HepG2 (cell line): ENCODE results near the gene ZNF74. TPM values are rescaled to one million over a fixed set of nuclear protein-coding genes. Genes with fewer than 3 reads are reported as not detected.

Source experiments
- ATAC-seq: fragments of 200-7000 bp; cut with Tn5 transposase; 3 replicates; pipeline ENCODE4 v1.9.1; 2020; ENCODE audit warnings: mild to moderate bottlenecking, moderate library complexity
- BruUV-seq: library from RNA; stranded (reverse); fragments of 400-500 nt; replicated peaks from 2 replicates; lab custom pipeline; 2021; lab: Mats Ljungman, UMichigan
- CTCF ChIA-PET: fragments of 300-600 bp; formaldehyde crosslinking; extraction: SDS; loops from one replicate; lab custom pipeline; 2021; ENCODE audit warnings: low total read pairs, inconsistent platforms, low intra/inter-chr PET ratio; lab: Yijun Ruan, JAX
- POLR2A ChIA-PET: fragments of 350-600 bp; sonication (Branson Sonifier 250); formaldehyde crosslinking; loops from one replicate; lab custom pipeline; 2020; ENCODE audit warnings: antibody characterized with exemption, inconsistent platforms; lab: Yijun Ruan, JAX
- DNase-seq: peaks from one replicate; pipeline ENCODE4 v3.0.0-alpha.2; 2015; ENCODE audit warnings: low spot score
- FAIRE-seq: peaks from 3 replicates; lab custom pipeline; 2011; peaks lifted over from hg19 to GRCh38; lab: Jason Lieb, UNC
- H2AFZ ChIP-seq: one replicate; pipeline ENCODE4 v1.6.1; 2011; ENCODE audit warnings: low read length, inconsistent platforms
- H3K27ac ChIP-seq: fragments of 300-600 bp; 3 replicates; pipeline ENCODE4 v1.8.0; 2011; ENCODE audit warnings: mixed run types, mild to moderate bottlenecking, mixed read lengths, low read length, inconsistent platforms; ENCODE audit not compliant: insufficient read depth; ENCODE audit errors: extremely low read length
- H3K27me3 ChIP-seq, 2 experiments: fragments of 200-600 bp in 1 of 2; 2 replicates in 1 of 2; 3 replicates in 1 of 2; pipeline versions ENCODE4 v1.6.0 to v1.8.0; 2011; ENCODE audit warnings: low read length in 2 of 2, mild to moderate bottlenecking in 2 of 2, moderate library complexity in 2 of 2, inconsistent platforms in 1 of 2; ENCODE audit not compliant: insufficient read depth in 2 of 2, control insufficient read depth in 1 of 2
- H3K36me3 ChIP-seq, 2 experiments: fragments of 200-600 bp in 1 of 2; replicated peaks in 1 of 2; 2 replicates in 1 of 2; 3 replicates in 1 of 2; pipeline versions ENCODE4 v1.5.1 to v1.8.0; 2011; ENCODE audit warnings: low read length in 2 of 2, inconsistent platforms in 1 of 2; ENCODE audit not compliant: insufficient read depth in 2 of 2, control insufficient read depth in 1 of 2
- H3K4me1 ChIP-seq: 2 replicates; pipeline ENCODE4 v1.5.1; 2012; ENCODE audit warnings: low read length, inconsistent platforms; ENCODE audit not compliant: insufficient read depth
- H3K4me2 ChIP-seq: 2 replicates; pipeline ENCODE4 v1.6.0; 2011; ENCODE audit warnings: low read depth, low read length, inconsistent platforms
- H3K4me3 ChIP-seq, 3 experiments: fragments of 200-600 bp in 1 of 3; sonication (generic), shearing (Covaris generic) in 1 of 3; replicated peaks in 1 of 3; 2 replicates each; pipeline ENCODE4 v1.5.1; 2011 to 2016; ENCODE audit warnings: low read length in 3 of 3, inconsistent platforms in 2 of 3, low read depth in 2 of 3, mild to moderate bottlenecking in 2 of 3, control low read depth in 1 of 3, mixed read lengths in 1 of 3; ENCODE audit not compliant: insufficient read depth in 1 of 3
- H3K79me2 ChIP-seq: one replicate; pipeline ENCODE4 v1.6.1; 2011; ENCODE audit warnings: low read length, inconsistent platforms; ENCODE audit not compliant: insufficient read depth
- H3K9ac ChIP-seq: 2 replicates; pipeline ENCODE4 v1.6.0; 2011; ENCODE audit warnings: mild to moderate bottlenecking, low read depth, low read length, inconsistent platforms; ENCODE audit not compliant: insufficient read depth
- H3K9me3 ChIP-seq: 2 replicates; pipeline ENCODE4 v1.5.1; 2012; ENCODE audit warnings: mild to moderate bottlenecking, low read length
- H4K20me1 ChIP-seq: 2 replicates; pipeline ENCODE4 v1.6.0; 2011; ENCODE audit warnings: inconsistent platforms, mild to moderate bottlenecking, low read length, moderate library complexity; ENCODE audit not compliant: insufficient read depth
- AGO2 ChIP-seq: fragments of 200-400 bp; formaldehyde crosslinking; optimal IDR thresholded peaks from 2 replicates; pipeline ENCODE3; 2017; ENCODE audit warnings: mild to moderate bottlenecking, low read depth, low read length, moderate library complexity
- PAF1 ChIP-seq: IDR thresholded peaks from 2 replicates; pipeline ENCODE4 v1.6.1; 2016; ENCODE audit warnings: missing genetic modification reagents, missing compliant biosample characterization
- RBFOX2 ChIP-seq: fragments of 200-400 bp; formaldehyde crosslinking; IDR thresholded peaks from 2 replicates; pipeline ENCODE4 v1.6.1; 2017; ENCODE audit warnings: low read depth, mild to moderate bottlenecking, low read length
- SETDB1 ChIP-seq: sonication (generic); formaldehyde crosslinking; IDR thresholded peaks from 2 replicates; pipeline ENCODE4 v1.5.1; 2020; ENCODE audit warnings: missing genetic modification reagents, mild to moderate bottlenecking, borderline replicate concordance
- WGBS: methylation state at CpG from one replicate; pipeline ENCODE4 v1.1.6; 2017; ENCODE audit warnings: low lambda C conversion rate; 5-methylcytosine and 5-hydroxymethylcytosine counted together
- in situ Hi-C: cut with HindIII; loops from 2 replicates; pipeline ENCODE4 v1.10.0; 2017; ENCODE audit warnings: low pct_unique_long_range_greater_than_20kb; ENCODE audit not compliant: extremely low pct_ligation_motif_present
- intact Hi-C: fragments of 100-400 bp; cut with micrococcal nuclease; formaldehyde crosslinking; loops from one replicate; pipeline ENCODE4 v1.10.0; 2022; ENCODE audit not compliant: unreplicated experiment
- polyA plus RNA-seq, 8 experiments: library from polyadenylated mRNA; depleted of rRNA in 3 of 8; stranded (reverse) in 7 of 8; unstranded in 1 of 8; fragments of >200 nt; fragmentation: Illumina TruSeq in 4 of 8; extraction: Trizol in 4 of 8; gene quantifications; 2 replicates each; pipeline versions ENCODE4 v1.2.1 to v1.2.3, GENCODE V29; 2011 to 2016; ENCODE audit warnings: low read depth in 4 of 8, missing spikeins in 1 of 8, mixed read lengths in 1 of 8; ENCODE audit not compliant: insufficient read depth in 1 of 8
- total RNA-seq, 5 experiments: library from RNA; depleted of rRNA; stranded (reverse); fragments of >200 nt; fragmentation: Illumina TruSeq; extraction: Trizol; gene quantifications; 2 replicates each; pipeline ENCODE4 v1.2.3, GENCODE V29; 2016; ENCODE audit warnings: low read depth in 1 of 5

The ZNF74 gene
- total and polyA plus RNA-seq, 2 of the 13 experiments (the other 11 are each of a cell fraction or from before 2014, with no cell fraction given), result 6.3 to 9.1 TPM

DNA sequence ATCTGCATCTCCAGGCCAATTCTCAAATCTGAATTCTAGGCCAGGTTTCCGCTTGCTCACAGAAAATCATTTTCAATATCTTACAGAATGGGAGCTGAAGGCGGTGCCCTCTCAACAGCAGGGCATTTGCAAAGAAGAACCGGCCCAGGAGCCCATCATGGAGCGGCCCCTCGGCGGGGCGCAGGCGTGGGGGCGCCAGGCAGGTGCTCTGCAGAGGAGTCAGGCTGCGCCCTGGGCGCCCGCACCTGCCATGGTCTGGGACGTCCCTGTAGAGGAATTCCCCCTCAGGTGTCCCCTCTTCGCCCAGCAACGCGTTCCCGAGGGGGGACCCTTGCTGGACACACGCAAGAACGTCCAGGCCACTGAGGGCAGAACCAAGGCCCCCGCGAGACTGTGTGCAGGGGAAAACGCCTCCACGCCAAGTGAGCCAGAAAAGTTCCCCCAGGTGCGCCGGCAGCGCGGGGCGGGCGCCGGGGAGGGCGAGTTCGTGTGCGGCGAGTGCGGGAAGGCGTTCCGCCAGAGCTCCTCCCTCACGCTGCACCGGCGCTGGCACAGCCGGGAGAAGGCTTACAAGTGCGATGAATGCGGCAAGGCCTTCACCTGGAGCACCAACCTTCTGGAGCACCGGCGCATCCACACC is 11.5 kb downstream of the ZNF74 start:
- Histone ChIP-seq H3K4me3 (no peak overlapping the region), H3K79me2 (no peaks in the 10 kb centered on the region), H3K27ac (no peak overlapping the region), H3K4me1 (no peaks in the 10 kb centered on the region), H4K20me1 (no peaks in the 10 kb centered on the region), H3K36me3 (peaks cover 11 to 23% of the 10 kb centered on the region in 2 experiments; a peak in 4 of 5 replicates), H3K9me3 (no peaks in the 10 kb centered on the region), H3K4me2 (no peak overlapping the region), H3K9ac (no peak overlapping the region), H2AFZ (no peak overlapping the region), H3K27me3 (no peaks in the 10 kb centered on the region; a peak in 1 of 5 replicates)
- TF ChIP-seq PAF1 (CRISPR knock-in tag) (no peak), AGO2 (peak; percentile 37)
- ChIA-PET CTCF (no interaction called here), POLR2A (no interaction called here)
- 94% methylated on average over 40 of the region's 45 CpGs for WGBS
- DNase-seq, result no peak
- in situ Hi-C loops (no loop called here), intact Hi-C loops (no loop called here)
- BruUV-seq, result no TSS peak
- FAIRE-seq, result no peak
- no peak for ATAC-seq

DNA sequence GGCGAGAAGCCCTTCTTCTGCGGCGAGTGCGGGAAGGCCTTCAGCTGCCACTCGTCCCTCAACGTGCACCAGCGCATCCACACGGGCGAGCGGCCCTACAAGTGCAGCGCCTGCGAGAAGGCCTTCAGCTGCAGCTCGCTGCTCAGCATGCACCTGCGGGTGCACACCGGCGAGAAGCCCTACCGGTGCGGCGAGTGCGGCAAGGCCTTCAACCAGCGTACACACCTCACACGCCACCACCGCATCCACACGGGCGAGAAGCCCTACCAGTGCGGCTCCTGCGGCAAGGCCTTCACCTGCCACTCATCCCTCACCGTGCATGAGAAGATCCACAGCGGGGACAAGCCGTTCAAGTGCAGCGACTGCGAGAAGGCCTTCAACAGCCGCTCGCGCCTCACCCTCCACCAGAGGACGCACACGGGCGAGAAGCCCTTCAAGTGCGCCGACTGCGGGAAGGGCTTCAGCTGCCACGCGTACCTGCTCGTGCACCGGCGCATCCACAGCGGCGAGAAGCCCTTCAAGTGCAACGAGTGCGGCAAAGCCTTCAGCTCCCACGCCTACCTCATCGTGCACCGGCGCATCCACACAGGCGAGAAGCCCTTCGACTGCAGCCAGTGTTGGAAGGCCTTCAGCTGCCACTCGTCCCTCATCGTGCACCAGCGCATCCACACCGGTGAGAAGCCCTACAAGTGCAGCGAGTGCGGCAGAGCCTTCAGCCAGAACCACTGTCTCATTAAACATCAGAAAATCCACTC is 12.2 kb downstream of the ZNF74 start:
- no peak overlapping the region for H3K27ac ChIP-seq
- BruUV-seq, result no TSS peak
- no peaks in the 10 kb centered on the region for H3K9me3 ChIP-seq
- ChIA-PET CTCF (no interaction called here), POLR2A (no interaction called here)
- DNase-seq (no peak), ATAC-seq (no peak), FAIRE-seq (no peak)
- peak; percentile 13 for TF ChIP-seq AGO2
- TF ChIP-seq RBFOX2, result peak; percentile 14; the same call in 1 of the 2 replicates
- TF ChIP-seq SETDB1 (CRISPR knock-in tag), result no peak
- H3K9ac ChIP-seq, result no peak overlapping the region
- intact Hi-C loops (no loop called here), in situ Hi-C loops (no loop called here)
- no peaks in the 10 kb centered on the region for H4K20me1 ChIP-seq
- peaks cover 8 to 19% of the 10 kb centered on the region in 2 experiments; a peak in 4 of 5 replicates for H3K36me3 ChIP-seq
- H3K4me3 ChIP-seq, result no peak overlapping the region
- no peaks in the 10 kb centered on the region for H3K79me2 ChIP-seq
- H3K27me3 ChIP-seq, result no peaks in the 10 kb centered on the region; a peak in 1 of 5 replicates
- no peak overlapping the region for H2AFZ ChIP-seq
- H3K4me1 ChIP-seq, result no peaks in the 10 kb centered on the region
- whole genome bisulfite sequencing, result 98% methylated on average over 38 of the region's 62 CpGs
- H3K4me2 ChIP-seq, result no peak overlapping the region
